Measurements from ENCODE around the gene HS2ST1. TPM values are rescaled to one million over a fixed set of nuclear protein-coding genes. Genes with fewer than 3 reads are reported as not detected.

The HS2ST1 gene
- total and polyA plus RNA-seq, 8 donors = 22.5 to 92.2 (median 70.7) TPM

GRCh38 chr1:87106144-87106543 is 191.7 kb downstream of the HS2ST1 start:
- Histone ChIP-seq H3K4me1 (no peaks in the 10 kb centered on the region), H3K9me3 (no peaks in the 10 kb centered on the region), H3K27ac (no peak overlapping the region), H3K36me3 (no peaks in the 10 kb centered on the region), H3K4me3 (no peak overlapping the region), H3K27me3 (no peaks in the 10 kb centered on the region)
- intact Hi-C loops (cut with DNase I) = no loop called here
- ATAC-seq = no peak
- no peak for TF ChIP-seq CTCF (IDR thresholded peaks at IDR 0.05)
- no peak for DNase-seq

- DNase-seq (no peak), ATAC-seq (no peak)
- intact Hi-C loops (cut with DNase I) = no loop called here
- no peaks in the 10 kb centered on the region for H3K27me3 ChIP-seq
- H3K36me3 ChIP-seq = no peaks in the 10 kb centered on the region
- no peak overlapping the region for H3K27ac ChIP-seq
- TF ChIP-seq CTCF (IDR thresholded peaks at IDR 0.05) = no peak
- no peaks in the 10 kb centered on the region for H3K9me3 ChIP-seq
- no peaks in the 10 kb centered on the region for H3K4me1 ChIP-seq
- no peak overlapping the region for H3K4me3 ChIP-seq
Observed at GRCh38 chr1:87106867-87107266, 192.4 kb downstream of the HS2ST1 start.

GRCh38 chr1:87108228-87108627 is 193.8 kb downstream of the HS2ST1 start:
- Histone ChIP-seq H3K4me3 (no peak overlapping the region), H3K9me3 (no peaks in the 10 kb centered on the region), H3K36me3 (no peaks in the 10 kb centered on the region), H3K27me3 (no peaks in the 10 kb centered on the region), H3K27ac (no peak overlapping the region), H3K4me1 (peaks cover 0 to 1% of the 10 kb centered on the region in 2 donors)
- TF ChIP-seq CTCF (IDR thresholded peaks at IDR 0.05) = no peak
- intact Hi-C loops (cut with DNase I) = no loop called here
- DNase-seq = no peak
- ATAC-seq = no peak

GRCh38 chr1:87108814-87109411 is 194.5 kb downstream of the HS2ST1 start:
- Histone ChIP-seq H3K36me3 (no peaks in the 10 kb centered on the region), H3K4me3 (no peak overlapping the region), H3K27ac (no peak overlapping the region), H3K4me1 (peaks cover 0 to 6% of the 10 kb centered on the region in 2 donors), H3K27me3 (no peaks in the 10 kb centered on the region), H3K9me3 (no peaks in the 10 kb centered on the region)
- ATAC-seq (no peak), DNase-seq (no peak)
- no peak for TF ChIP-seq CTCF (IDR thresholded peaks at IDR 0.05)
- intact Hi-C loops (cut with DNase I) = no loop called here

- Histone ChIP-seq H3K4me1 (peaks cover 0 to 6% of the 10 kb centered on the region in 2 donors), H3K4me3 (no peak overlapping the region), H3K27ac (no peak overlapping the region), H3K36me3 (no peaks in the 10 kb centered on the region), H3K27me3 (no peaks in the 10 kb centered on the region), H3K9me3 (no peaks in the 10 kb centered on the region)
- TF ChIP-seq CTCF (IDR thresholded peaks at IDR 0.05) = no peak
- intact Hi-C loops (cut with DNase I) = no loop called here
- no peak for DNase-seq
- ATAC-seq = no peak
Observed at GRCh38 chr1:87111659-87112371, 197.4 kb downstream of the HS2ST1 start.
